ENCODE measurements around the gene XRCC2.

DNA sequence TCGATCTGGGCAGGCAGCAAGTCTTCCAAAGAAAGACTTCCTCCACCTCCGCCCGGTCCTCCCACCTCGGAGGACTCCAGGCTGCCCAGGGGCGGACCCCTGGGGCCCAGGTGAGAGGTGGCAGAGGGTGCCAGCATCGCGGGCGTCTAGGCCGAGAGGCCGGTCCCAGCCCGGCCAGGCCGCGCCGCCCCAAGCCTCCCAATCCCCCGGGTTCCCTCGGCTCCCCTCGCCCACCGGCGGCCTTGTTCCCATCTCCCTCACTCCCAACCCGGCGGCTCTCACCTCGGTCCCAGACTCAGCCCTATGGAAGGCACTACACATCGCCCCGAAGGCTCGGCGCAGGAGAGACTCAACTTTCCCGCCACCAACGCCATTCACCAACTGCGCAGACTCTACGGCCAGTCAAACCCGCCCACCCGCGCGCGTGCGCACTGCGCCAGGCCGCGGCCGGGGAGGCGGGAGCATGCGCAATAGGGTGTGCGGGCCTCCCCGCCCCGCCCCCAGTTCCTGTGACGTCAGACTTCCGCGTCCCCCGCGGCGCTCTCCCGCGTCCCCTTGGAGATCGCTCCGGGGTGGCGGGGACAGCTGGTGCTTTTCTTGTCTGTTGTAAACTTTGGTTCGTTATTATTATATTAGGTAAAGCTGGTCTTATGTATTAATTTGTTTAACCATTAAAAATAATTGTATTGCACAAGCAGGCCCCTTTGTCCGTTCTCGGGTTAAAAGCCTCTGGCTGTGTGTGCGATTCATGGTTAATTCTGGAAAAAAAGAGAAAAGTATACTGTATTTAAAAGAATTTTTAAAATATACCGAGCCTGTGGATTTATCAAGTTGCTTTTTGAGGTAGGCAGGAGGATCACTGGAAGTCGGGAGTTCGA, at the start of gene XRCC2:
- TF ChIP-seq, protein P1, sequence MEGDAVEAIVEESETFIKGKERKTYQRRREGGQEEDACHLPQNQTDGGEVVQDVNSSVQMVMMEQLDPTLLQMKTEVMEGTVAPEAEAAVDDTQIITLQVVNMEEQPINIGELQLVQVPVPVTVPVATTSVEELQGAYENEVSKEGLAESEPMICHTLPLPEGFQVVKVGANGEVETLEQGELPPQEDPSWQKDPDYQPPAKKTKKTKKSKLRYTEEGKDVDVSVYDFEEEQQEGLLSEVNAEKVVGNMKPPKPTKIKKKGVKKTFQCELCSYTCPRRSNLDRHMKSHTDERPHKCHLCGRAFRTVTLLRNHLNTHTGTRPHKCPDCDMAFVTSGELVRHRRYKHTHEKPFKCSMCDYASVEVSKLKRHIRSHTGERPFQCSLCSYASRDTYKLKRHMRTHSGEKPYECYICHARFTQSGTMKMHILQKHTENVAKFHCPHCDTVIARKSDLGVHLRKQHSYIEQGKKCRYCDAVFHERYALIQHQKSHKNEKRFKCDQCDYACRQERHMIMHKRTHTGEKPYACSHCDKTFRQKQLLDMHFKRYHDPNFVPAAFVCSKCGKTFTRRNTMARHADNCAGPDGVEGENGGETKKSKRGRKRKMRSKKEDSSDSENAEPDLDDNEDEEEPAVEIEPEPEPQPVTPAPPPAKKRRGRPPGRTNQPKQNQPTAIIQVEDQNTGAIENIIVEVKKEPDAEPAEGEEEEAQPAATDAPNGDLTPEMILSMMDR (IDR thresholded peaks at IDR 0.05 in 8 of 11, conservative IDR thresholded peaks at IDR 0.05 in 3 of 11), result peak in 2 of 11 experiments; percentile 28 to 30
- TF ChIP-seq POLR2AphosphoS5 (IDR thresholded peaks at IDR 0.05), result peak; percentile 98 to 99 (median 99)
